Measurements from ENCODE around the gene GNB1.
"Not testable (repeated sequence)": the region's sequence is repeated elsewhere in the genome, so short reads cannot be mapped to it uniquely, and the experiment has no call there.

GNB1 gene

GRCh38 chr1:1891349-1892078 lies 627 bp upstream of the GNB1 start:
- DNase-seq (ENCODE audit: low read depth in 2 of 2) = peak; percentile 49 to 64

GRCh38 chr1:1889847-1890505 lies 911 bp downstream of the GNB1 start:
- peak in 1 of 2 donors; percentile 29 for DNase-seq (ENCODE audit: low read depth in 2 of 2)

- DNase-seq (ENCODE audit: low read depth in 2 of 2) = no peak
Measured at GRCh38 chr1:1889090-1889750, 1.7 kb downstream of the GNB1 start.

- not testable (repeated sequence) for DNase-seq (ENCODE audit: low read depth in 2 of 2)
Measured at GRCh38 chr1:1883890-1884289, 7.0 kb downstream of the GNB1 start.

GRCh38 chr1:1883092-1883873 lies 7.6 kb downstream of the GNB1 start:
- DNase-seq (ENCODE audit: low read depth in 2 of 2) = no peak

GRCh38 chr1:1881727-1882126 lies 9.2 kb downstream of the GNB1 start:
- DNase-seq (ENCODE audit: low read depth in 2 of 2) = no peak

- no peak for DNase-seq (ENCODE audit: low read depth in 2 of 2)
Measured at GRCh38 chr1:1880617-1881312, 10.1 kb downstream of the GNB1 start.

GRCh38 chr1:1879942-1880341 lies 10.9 kb downstream of the GNB1 start:
- DNase-seq (ENCODE audit: low read depth in 2 of 2) = no peak

- DNase-seq (ENCODE audit: low read depth in 2 of 2) = no peak
Measured at GRCh38 chr1:1877865-1878436, 12.9 kb downstream of the GNB1 start.

- DNase-seq (ENCODE audit: low read depth in 2 of 2) = no peak
Measured at GRCh38 chr1:1876335-1876930, 14.5 kb downstream of the GNB1 start.

GRCh38 chr1:1875932-1876331 lies 15.0 kb downstream of the GNB1 start:
- DNase-seq (ENCODE audit: low read depth in 2 of 2) = no peak

GRCh38 chr1:1874901-1875300 lies 16.0 kb downstream of the GNB1 start:
- DNase-seq (ENCODE audit: low read depth in 2 of 2) = no peak

GRCh38 chr1:1873186-1873585 lies 17.7 kb downstream of the GNB1 start:
- no peak for DNase-seq (ENCODE audit: low read depth in 2 of 2)

GRCh38 chr1:1872329-1872994 lies 18.4 kb downstream of the GNB1 start:
- no peak for DNase-seq (ENCODE audit: low read depth in 2 of 2)

- no peak for DNase-seq (ENCODE audit: low read depth in 2 of 2)
Measured at GRCh38 chr1:1869469-1869868, 21.4 kb downstream of the GNB1 start.

GRCh38 chr1:1867164-1867563 lies 23.7 kb downstream of the GNB1 start:
- no peak for DNase-seq (ENCODE audit: low read depth in 2 of 2)

- DNase-seq (ENCODE audit: low read depth in 2 of 2) = no peak
Measured at GRCh38 chr1:1862905-1863547, 27.9 kb downstream of the GNB1 start.

- not testable (repeated sequence) for DNase-seq (ENCODE audit: low read depth in 2 of 2)
Measured at GRCh38 chr1:1861761-1862310, 29.1 kb downstream of the GNB1 start.

- DNase-seq (ENCODE audit: low read depth in 2 of 2) = no peak
Measured at GRCh38 chr1:1861339-1861730, 29.6 kb downstream of the GNB1 start.

Measured in activated CD4-positive, alpha-beta T cell treated with anti-CD3 and anti-CD28 coated beads for 24 hours (primary cell).